Measurements from ENCODE around the gene PEX11A. TPM values are rescaled to one million over a fixed set of nuclear protein-coding genes. Genes with fewer than 3 reads are reported as not detected.

Gene PEX11A
- polyA plus RNA-seq, 1 donor: 6.2 TPM

DNA sequence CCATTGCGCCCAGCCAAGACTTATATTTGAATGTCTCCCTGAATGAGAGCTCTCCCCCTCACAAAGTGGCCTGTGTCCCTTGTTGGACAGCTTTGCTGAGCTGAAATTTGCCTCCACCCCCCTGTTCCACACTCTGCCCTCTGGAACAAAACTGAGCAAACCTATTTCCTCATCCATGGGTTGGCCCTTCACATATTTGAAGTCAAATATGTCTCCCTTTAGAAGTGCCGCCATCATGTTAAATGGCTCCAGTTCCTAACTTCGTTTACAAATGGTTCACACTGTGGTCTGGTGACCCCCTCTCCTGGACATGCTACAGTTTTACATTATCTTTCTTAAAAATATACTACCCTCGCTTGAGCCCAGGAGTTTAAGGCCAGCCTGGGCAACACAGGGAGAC lies 16.0 kb downstream of the PEX11A start:
- DNase-seq: no peak

DNA sequence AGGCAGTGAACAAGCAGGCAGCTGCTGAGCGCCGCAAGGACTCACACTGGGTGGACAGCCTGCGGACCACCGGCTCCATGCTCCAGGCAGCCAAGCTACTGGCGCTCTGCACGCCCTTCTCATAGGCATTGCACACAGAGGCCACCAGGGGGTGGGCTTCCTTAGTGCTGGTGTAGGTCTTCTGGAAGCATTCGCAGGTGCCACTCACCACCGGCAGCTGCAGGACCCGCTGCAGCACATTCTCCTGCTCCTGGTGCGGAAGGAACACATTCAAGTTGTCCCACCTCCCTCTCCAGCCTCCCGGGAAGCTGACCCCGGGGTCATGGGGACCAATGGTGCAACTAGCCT lies 17.4 kb downstream of the PEX11A start:
- DNase-seq: no peak

DNA sequence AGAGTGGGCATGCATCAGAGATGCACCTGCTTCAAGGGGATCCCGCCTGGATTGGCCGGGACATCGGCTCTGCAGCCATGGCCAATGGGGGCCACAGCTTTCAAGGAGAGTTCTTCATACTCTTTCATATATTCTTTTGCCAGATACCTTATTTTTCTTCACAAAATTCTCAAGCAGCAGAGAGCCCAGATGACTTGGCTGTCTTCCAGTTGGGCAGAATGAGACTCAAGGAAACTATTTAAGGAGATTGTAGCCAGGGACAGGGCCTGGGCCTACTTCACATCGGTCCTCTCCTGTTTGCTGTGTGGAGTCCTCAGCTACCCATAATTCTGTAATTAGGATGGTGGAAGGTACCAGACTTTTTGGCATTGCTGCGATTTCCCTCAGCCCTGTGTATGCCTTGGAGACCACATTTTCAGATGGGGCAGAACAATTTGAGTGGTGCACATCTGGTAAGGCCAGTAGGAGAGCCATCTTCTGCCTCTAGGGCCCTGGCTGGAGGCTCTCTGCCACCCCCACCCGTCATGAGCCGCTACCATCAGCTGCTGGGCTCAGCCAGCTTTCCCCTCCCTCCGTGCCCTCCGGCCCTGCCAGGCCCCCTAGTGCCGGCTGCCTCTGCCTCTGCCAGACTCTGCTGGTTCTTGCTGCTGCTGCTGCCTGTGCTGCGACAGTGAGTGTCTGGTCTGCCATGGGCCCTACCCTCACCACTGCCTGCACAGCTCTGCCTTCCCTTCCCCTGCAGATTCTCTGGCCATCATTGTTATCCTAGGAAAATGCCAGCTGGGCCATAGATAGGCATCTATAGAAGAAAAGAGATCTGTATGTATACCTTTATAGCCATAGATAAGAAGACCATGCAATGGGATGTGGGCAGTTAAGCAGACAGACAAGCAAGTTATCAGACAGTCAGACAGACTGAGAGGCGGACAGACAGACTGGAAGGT lies 18.1 kb downstream of the PEX11A start:
- no peak for DNase-seq

DNA sequence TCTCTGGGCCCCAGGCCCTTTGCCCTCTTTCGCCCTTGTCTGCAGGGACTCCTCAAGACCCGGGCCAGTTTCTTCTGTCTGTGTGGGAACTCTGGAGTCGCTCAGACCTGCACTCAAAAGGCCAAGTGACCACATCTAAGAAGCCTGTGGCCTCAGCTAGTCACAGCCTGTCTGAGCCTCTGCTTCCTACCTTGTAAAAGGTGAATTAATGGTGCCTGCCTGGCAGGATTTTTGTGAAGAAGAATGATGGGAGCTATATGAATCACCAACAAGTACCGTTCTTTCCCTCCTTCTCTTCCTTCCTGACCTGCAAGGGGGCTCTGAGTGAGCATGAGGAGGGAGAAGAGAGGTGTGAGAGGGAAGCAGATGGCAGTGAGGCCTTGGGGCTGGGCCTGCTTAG lies 18.9 kb downstream of the PEX11A start:
- no peak for DNase-seq

DNA sequence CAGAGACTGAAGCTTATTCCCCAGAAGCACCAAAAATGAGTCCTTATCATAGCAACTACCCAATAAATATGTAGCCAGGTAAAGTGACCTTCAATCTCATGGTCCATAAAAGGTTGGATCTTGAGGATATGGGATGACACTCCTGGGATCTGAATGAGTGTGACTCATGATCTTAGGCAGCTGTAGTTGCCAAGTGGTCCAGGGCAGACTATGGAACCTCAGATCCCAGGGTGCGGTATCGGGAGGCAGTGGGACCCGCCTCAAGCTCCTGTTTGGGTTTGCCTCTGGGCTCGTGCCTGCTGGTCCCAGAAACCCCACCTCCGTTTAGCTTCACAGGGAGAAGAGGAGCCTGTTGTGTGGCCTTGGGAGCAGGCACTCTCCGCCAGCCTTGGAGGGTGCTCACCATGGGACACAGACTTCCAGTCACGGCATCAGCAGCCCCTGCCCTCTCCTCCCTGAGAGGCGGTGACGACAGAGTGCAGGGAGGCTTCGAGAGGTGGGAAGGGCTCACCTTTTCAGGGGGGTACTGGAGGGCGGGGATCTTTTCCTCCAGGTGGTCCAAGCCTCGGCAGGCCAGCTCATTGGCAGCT lies 19.5 kb downstream of the PEX11A start:
- no peak for DNase-seq

DNA sequence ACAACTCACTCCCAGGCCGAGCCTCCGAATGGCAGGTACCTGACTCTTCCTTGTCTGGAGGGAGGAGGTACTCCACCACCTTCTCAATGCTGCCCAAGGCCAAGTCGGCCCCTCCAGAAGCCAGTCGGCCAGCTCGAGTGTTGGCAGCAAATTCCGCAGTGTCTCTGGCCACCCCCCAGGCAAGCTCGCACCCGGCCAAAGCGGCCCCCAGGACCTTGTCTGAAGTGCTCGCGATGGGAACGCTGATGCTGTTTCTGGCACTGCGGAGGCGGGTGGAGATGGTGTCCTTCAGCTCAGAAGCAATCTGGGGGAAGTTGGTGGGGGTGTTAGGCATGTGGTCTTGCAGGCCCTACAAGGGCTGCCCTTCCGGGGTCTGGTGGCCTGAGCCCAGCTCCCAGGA lies 20.6 kb downstream of the PEX11A start:
- DNase-seq: no peak

DNA sequence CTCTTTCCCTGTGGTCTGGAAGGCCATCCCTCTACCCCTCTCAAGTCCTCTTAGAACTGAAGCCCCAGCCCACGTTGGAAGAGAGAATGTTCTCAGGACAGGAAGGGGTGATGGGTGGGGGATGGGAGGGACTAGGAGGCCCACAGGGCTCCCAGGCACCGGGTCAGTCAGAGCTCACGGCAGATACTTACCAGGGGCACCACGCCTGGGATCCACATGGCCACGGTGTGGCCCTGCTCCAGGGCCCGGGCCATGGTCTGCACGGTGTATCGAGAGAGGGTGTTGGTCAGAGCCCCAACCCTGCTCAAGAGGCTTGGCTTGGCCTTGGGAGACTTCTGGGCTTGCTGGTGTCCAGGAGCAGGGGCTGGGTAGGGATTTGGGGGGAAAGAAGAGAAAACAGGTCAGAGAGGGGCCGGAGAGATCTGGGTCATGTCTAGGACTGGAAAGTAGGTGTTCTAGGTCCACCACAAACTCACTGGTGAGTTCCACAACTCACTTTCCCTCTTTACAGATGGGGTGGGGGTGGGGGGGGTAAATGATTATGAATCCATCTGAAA lies 21.2 kb downstream of the PEX11A start:
- no peak for DNase-seq

DNA sequence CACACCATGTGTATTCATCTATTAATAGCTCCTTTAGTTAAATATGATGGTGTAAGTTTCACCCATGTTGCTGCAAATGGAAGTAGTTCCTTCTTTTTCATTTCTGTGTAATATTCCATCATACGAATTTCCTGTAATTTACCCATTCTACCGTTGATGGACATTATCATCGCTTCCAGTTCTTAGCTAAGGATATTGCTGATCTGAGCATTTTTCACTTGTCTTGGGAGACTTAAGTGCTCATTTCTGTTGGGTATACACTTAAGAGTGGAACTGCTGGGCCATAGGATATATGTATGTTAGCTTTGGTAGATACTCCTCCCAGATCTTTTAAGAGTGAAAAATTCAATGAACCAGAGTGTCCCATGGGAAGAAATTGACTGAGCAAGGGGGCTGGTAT lies 22.4 kb downstream of the PEX11A start:
- DNase-seq: no peak

DNA sequence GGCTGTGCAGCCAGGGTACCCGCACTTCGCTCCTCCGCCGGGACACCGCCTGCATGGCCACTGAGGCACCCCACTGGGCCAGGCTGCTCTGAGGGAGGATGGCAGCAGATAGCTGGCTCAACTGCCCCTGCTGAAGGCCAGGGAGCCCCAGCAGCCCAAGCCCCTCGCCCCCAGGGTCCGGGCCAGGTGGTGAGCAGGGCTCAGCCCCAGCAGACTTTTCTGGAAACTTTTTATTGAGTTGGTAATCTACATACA lies 22.9 kb downstream of the PEX11A start:
- no peak for DNase-seq

DNA sequence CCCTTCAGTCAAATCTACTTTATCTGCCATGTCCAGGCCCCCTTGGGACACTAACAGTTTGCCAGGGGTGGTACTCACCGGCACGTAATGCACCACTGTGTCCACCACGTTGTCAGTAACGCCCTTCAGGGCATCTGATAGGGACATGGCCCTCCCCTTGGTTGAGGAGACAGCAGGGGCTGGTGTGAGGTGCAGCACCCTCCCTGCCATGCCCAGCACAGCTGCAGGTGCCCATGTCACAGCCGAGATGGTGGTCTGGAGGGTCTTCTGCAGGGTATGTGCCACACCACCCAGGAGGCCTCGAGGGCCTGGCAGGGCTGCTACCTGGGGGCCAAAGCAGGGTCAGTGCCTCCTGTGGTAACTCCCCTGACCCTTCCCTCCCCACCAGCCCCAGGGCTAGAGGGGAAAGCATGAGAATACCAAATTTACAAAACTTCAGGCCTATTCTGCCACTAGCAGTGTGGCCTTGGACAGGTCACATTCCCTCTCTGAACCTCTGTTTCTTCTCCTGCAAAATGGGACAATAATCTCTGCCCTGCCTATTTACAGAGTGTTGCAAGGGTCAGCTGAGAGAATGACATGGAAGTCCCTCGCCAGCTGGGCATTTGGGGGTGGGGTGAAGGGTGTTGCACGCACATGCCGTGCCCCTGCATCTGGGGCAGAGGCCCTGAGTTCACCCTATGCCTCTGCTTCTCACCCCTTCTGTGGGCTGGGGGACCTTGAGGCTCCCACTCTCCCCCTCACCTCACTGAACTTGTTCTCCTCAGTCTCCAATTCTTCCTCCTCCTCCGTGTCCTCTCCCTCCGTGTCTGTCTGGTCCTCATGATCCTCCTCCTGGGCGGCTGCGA lies 23.5 kb downstream of the PEX11A start:
- no peak for DNase-seq

DNA sequence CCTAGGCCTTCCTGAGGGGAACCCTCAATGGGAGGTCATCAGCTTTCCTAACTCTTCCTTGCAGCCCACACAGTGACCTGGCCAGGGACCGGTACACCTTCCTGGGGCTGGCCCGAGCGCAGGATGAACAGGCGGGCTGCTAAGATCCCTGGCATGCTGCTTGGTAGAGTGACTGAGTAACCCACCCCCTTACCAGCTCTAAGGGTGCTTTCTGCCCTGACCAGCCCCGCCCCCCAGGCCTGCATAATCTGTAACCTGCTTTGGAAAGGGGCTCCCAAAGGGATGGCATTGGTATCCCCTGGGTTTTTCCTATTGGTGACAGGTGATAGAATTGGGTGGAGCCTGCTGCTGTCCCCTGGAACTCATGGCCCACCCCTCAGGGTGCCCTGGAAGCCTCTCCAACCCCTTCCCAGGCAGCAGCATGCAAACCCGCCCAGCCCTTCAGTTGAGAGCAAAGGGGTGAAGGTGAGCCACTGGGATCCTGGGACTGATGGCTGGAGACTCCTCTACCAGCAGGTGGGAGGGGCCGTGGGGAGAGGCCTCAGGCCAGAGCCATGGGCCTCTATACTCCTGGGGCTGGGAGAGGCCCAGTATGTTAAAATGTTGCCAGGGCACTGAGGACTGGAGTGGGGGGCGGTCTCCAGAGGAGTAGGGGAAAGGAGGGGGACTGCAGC lies 24.2 kb downstream of the PEX11A start:
- DNase-seq: no peak

DNA sequence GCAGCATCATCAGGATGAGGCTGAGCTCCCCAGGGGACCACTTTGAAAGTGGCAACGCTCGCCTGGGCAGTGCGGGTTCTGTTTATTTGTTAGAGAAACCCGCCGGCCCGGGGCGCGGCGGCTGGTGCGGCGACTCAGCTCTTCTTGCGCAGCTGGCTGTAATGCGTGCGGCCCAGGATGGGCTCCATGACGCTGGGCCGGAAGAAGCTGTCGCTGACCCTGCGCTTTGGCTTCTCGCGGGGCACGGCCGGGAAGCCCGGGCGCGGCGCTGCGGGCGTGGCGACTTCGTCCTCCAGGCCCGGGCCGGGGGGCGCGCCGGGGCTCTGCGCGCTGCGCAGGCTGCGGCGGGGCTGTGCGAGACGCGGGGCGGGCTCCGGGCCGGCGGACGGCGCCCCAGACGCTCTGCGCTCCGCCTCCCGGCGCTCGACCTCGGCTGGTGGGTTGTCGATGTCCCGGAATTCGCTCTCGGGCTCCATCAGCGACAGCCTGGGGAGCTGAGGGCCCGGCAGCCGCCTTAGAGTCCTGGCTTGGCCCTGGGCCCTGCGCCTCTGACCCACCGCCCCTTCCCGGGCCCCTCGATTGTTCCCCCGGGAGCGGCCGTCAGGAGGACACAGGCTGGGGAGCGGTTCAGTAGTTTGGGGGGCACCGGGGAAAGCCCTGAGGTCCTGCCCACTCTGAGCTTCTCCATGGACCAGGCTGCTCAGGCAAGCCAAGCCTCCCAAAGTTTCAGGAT lies 24.9 kb downstream of the PEX11A start:
- peak; percentile 81 for DNase-seq

DNA sequence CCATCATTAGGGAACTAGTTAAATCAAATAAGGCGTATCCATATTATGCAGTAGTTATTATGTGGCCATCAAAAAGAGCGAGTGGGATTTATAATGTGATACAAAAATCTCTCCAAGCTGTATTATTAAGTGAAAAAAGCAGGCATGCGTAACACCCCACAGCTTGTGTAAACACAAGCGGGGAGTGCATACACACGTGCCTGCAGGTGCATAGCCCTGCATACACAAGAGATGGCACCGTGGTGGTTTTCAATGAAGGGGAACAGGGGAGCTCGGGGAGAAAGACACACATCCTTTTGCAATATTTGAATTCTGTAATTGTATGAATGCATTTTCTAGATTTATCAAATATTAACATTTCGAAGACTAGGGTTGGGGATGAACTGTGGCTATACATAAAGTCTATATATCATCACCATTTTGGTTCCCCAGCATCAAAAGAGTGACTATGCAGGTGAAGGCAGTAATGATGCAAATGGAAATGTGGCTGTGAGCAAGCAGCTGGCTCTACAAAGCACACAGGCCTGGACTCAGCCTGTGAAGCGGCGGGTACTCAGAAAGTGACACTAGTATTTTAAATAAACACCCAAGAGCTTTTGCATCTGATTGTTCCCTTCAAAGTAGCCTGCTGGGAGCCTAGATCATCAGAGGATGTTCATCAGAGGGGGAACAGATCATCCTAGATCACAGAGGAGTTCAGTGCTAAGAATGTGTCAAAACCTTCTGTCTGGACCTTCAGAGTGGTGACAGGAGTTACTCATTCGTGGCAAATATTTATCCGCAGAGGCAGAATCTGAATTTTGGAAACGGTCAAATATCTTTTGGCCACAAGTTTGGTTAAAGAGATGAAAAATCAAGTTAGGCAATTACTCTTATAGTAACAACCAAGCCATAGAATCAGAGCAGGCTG lies 25.9 kb downstream of the PEX11A start:
- DNase-seq: no peak

DNA sequence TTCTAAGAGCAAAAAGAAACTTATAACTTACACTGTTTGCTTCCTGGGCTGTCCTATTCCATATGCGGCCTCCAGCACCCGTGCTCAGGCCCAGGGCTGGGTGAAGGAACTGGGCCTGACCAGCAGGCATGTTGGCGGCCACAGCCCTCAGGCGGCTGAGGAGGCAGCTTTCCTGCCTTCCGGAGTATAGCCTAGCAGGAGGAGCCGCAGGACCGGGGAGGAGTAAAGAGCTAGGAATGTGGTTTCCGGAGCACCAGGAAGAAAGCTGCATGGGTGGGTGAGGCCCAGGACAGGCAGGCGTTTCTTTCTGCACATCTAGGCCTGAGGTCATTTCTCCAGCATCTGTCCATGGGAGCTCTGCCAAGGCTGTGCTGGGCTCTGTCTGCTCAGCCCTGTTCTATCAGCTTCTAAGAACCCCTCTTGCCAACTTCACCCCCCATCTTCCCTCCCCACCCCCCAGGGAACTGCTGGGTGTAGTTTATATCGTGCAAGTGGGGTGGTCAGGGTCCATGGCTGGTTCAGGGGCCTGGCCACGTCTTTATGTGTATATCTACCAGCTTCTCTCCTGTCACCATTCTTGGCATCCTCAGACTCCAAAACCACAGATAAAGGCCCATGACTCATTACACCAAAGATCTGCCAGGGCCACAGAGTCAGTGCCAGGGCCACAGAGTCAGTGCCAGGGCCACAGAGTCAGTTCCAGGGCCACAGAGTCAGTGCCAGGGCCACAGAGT lies 27.5 kb downstream of the PEX11A start:
- peak; percentile 46 for DNase-seq

DNA sequence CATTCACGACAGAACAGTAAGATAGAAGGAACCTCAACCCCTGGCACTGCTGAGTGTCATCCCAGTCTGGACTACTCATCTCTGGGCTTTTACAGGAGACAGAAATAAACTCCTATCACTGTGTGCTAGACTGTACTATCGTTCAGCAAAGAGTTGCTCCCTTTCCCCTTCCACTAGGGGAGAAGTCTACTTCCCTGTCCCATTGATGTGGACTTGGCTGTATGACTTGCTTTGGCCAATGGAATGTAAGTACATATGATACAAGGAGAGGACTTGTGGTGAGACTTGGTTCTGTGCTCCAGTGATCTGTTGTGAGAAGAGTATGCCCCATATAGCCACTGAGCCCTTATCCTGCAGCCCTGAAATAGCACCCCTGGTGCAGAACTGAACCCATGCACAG lies 30.0 kb downstream of the PEX11A start:
- no peak for DNase-seq

DNA sequence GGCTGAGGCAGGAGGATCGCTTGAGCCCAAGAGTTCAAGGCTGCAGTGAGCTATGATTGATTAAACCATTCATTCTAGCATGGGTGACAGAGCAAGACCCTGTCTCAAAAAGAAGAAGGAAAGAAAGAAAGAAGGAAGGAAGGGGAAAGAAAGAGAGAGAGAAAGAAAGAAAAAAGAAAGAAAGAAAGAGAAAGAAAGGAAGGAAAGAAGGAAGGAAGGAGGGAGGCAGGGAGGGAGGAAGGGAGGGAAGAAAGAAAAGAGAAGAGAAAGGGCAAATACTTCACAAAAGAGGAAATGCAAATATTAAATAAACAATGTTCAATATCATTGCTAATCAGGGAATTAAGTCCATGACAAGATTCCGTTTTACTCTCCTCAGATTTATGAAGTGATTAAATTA lies 31.3 kb downstream of the PEX11A start:
- DNase-seq: no peak

DNA sequence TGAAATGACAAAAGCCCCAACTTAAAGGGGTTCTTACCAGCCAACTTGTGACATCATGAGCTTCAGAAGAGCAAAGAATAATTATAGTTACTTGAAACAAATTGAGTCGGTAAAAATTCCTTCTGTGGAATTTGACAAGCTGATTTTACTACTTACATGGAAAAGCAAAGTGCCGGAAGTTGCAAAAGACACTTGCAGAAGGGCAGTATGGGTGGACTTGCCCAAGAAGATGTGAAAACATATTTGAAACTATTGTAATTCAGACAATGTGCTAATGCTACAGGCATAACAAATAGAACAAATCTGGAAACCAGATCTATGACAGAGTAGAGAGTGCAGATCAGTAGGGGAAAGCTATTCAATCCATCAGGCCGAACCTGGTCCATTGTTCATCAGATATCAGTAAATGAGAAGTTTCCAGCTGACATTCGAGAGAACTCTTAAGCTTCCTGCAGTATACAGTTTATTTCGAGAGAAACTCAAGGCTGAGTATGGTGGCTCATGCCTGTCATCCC lies 32.8 kb downstream of the PEX11A start:
- no peak for DNase-seq

DNA sequence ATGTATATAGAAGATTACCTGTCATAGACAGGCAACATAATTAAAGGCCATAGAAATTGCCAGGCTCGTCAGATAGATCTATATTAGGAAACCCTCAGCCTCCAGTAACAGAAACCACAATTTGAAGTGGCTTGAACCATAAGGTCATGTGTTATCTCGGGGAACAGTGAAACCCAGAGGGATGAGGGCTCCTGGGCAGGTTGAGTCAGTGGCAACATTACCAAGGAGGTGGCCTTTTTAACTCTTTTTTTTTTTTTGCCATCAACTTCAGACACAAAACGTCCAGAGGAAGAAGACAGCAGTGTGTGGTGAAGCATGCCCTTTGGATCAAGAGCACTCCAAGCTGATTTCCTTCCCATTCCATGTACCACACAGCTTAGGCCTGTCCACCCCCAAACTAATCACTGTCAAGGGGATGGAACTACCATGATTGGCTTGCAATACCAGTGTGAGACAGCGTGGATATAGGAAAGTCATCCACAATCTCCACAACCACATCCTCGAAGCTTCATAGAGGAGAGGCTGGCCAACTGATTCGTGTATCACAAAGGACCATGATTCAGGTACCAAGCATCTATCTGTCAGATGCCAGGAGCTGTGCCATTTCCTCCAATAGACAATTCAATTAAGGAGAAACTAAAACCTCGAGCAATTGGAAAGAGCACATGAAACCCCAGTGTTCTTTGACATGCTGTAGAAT lies 34.3 kb downstream of the PEX11A start:
- DNase-seq: no peak
